ENCODE results near the gene KRTAP12-2. TPM values are rescaled to one million over a fixed set of nuclear protein-coding genes. Genes with fewer than 3 reads are reported as not detected.

KRTAP12-2 gene
- total RNA-seq (2021) (0.25 TPM in 1 of 3 replicates, not detected in the others), Bru-seq, nascent RNA (percentile 43 among the genes with signal in this experiment)
- long read RNA-seq, experiment 1: 0 reads
- long read RNA-seq, experiment 2: 0 reads
- long read RNA-seq, experiment 3: 0 reads

GRCh38 chr21:44666401-44667320, at the start of gene KRTAP12-2:
KRTAP12-2 (minus strand) TSS chr21:44666927; CDS start chr21:44666886, 41 bp downstream.
- ChIA-PET POLR2A (no interaction called here), CTCF (no interaction called here)
- TF ChIP-seq, protein P1, sequence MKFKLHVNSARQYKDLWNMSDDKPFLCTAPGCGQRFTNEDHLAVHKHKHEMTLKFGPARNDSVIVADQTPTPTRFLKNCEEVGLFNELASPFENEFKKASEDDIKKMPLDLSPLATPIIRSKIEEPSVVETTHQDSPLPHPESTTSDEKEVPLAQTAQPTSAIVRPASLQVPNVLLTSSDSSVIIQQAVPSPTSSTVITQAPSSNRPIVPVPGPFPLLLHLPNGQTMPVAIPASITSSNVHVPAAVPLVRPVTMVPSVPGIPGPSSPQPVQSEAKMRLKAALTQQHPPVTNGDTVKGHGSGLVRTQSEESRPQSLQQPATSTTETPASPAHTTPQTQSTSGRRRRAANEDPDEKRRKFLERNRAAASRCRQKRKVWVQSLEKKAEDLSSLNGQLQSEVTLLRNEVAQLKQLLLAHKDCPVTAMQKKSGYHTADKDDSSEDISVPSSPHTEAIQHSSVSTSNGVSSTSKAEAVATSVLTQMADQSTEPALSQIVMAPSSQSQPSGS (CRISPR knock-in tag; IDR thresholded peaks at IDR 0.05; ENCODE audit: borderline replicate concordance, low read depth): no peak
- TF ChIP-seq KAT7 (CRISPR knock-in tag; IDR thresholded peaks at IDR 0.05; ENCODE audit: borderline replicate concordance) (no peak), CREB1 (CRISPR knock-in tag; IDR thresholded peaks at IDR 0.05) (no peak), MAX (CRISPR knock-in tag; IDR thresholded peaks at IDR 0.05) (no peak), AR (CRISPR knock-in tag; IDR thresholded peaks at IDR 0.05) (no peak), GTF2I (CRISPR knock-in tag; conservative IDR thresholded peaks at IDR 0.05) (no peak), TEAD4 (CRISPR knock-in tag; IDR thresholded peaks at IDR 0.05) (no peak), OVOL2 (CRISPR knock-in tag; IDR thresholded peaks at IDR 0.05; ENCODE audit: borderline replicate concordance) (no peak), SOX15 (CRISPR knock-in tag; IDR thresholded peaks at IDR 0.05) (no peak), RORB (CRISPR knock-in tag; IDR thresholded peaks at IDR 0.05) (no peak), SMAD3 (CRISPR knock-in tag; IDR thresholded peaks at IDR 0.05; ENCODE audit: borderline replicate concordance) (no peak), HMGA2 (CRISPR knock-in tag; IDR thresholded peaks at IDR 0.05) (no peak), CBFB (CRISPR knock-in tag; IDR thresholded peaks at IDR 0.05; ENCODE audit: low read depth) (no peak), TCF7 (CRISPR knock-in tag; IDR thresholded peaks at IDR 0.05; ENCODE audit: low read depth) (no peak)
- TF ChIP-seq, protein P2, sequence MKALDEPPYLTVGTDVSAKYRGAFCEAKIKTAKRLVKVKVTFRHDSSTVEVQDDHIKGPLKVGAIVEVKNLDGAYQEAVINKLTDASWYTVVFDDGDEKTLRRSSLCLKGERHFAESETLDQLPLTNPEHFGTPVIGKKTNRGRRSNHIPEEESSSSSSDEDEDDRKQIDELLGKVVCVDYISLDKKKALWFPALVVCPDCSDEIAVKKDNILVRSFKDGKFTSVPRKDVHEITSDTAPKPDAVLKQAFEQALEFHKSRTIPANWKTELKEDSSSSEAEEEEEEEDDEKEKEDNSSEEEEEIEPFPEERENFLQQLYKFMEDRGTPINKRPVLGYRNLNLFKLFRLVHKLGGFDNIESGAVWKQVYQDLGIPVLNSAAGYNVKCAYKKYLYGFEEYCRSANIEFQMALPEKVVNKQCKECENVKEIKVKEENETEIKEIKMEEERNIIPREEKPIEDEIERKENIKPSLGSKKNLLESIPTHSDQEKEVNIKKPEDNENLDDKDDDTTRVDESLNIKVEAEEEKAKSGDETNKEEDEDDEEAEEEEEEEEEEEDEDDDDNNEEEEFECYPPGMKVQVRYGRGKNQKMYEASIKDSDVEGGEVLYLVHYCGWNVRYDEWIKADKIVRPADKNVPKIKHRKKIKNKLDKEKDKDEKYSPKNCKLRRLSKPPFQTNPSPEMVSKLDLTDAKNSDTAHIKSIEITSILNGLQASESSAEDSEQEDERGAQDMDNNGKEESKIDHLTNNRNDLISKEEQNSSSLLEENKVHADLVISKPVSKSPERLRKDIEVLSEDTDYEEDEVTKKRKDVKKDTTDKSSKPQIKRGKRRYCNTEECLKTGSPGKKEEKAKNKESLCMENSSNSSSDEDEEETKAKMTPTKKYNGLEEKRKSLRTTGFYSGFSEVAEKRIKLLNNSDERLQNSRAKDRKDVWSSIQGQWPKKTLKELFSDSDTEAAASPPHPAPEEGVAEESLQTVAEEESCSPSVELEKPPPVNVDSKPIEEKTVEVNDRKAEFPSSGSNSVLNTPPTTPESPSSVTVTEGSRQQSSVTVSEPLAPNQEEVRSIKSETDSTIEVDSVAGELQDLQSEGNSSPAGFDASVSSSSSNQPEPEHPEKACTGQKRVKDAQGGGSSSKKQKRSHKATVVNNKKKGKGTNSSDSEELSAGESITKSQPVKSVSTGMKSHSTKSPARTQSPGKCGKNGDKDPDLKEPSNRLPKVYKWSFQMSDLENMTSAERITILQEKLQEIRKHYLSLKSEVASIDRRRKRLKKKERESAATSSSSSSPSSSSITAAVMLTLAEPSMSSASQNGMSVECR (CRISPR knock-in tag; IDR thresholded peaks at IDR 0.05; ENCODE audit: borderline replicate concordance): no peak
- TF ChIP-seq, protein P3, sequence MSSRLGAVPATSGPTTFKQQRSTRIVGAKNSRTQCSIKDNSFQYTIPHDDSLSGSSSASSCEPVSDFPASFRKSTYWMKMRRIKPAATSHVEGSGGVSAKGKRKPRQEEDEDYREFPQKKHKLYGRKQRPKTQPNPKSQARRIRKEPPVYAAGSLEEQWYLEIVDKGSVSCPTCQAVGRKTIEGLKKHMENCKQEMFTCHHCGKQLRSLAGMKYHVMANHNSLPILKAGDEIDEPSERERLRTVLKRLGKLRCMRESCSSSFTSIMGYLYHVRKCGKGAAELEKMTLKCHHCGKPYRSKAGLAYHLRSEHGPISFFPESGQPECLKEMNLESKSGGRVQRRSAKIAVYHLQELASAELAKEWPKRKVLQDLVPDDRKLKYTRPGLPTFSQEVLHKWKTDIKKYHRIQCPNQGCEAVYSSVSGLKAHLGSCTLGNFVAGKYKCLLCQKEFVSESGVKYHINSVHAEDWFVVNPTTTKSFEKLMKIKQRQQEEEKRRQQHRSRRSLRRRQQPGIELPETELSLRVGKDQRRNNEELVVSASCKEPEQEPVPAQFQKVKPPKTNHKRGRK (CRISPR knock-in tag; IDR thresholded peaks at IDR 0.05; ENCODE audit: borderline replicate concordance): no peak
- TF ChIP-seq, protein P4, sequence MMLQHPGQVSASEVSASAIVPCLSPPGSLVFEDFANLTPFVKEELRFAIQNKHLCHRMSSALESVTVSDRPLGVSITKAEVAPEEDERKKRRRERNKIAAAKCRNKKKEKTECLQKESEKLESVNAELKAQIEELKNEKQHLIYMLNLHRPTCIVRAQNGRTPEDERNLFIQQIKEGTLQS (CRISPR knock-in tag; conservative IDR thresholded peaks at IDR 0.05): no peak
- TF ChIP-seq, protein P5, sequence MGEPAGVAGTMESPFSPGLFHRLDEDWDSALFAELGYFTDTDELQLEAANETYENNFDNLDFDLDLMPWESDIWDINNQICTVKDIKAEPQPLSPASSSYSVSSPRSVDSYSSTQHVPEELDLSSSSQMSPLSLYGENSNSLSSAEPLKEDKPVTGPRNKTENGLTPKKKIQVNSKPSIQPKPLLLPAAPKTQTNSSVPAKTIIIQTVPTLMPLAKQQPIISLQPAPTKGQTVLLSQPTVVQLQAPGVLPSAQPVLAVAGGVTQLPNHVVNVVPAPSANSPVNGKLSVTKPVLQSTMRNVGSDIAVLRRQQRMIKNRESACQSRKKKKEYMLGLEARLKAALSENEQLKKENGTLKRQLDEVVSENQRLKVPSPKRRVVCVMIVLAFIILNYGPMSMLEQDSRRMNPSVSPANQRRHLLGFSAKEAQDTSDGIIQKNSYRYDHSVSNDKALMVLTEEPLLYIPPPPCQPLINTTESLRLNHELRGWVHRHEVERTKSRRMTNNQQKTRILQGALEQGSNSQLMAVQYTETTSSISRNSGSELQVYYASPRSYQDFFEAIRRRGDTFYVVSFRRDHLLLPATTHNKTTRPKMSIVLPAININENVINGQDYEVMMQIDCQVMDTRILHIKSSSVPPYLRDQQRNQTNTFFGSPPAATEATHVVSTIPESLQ (CRISPR knock-in tag; IDR thresholded peaks at IDR 0.05): no peak
- Mint-ChIP-seq H3K9me3 (peaks cover 36% of the 10 kb centered on the region), H3K4me1 (peaks cover 2% of the 10 kb centered on the region), H3K4me3 (no peak within 1 kb of the TSS), H3K27me3 (ENCODE audit: low read depth) (peaks cover 2% of the 10 kb centered on the region; the same call in 1 of the 2 replicates), H3K27ac (no peak within 1 kb of the TSS), H3K36me3 (peaks cover 38% of the 10 kb centered on the region)
- no peak for ATAC-seq
- no peak for DNase-seq (ENCODE audit: low spot score)
